ENCODE measurements around the gene ABR. TPM values are rescaled to one million over a fixed set of nuclear protein-coding genes. Genes with fewer than 3 reads are reported as not detected.
A peak's percentile ranks its signal among the peaks of the same experiment; 100 is the strongest.

ABR gene
- total and polyA plus RNA-seq, 2 of the 13 experiments (the other 11 are each of a cell fraction or from before 2014, with no cell fraction given): 12.4 to 40.4 TPM

DNA sequence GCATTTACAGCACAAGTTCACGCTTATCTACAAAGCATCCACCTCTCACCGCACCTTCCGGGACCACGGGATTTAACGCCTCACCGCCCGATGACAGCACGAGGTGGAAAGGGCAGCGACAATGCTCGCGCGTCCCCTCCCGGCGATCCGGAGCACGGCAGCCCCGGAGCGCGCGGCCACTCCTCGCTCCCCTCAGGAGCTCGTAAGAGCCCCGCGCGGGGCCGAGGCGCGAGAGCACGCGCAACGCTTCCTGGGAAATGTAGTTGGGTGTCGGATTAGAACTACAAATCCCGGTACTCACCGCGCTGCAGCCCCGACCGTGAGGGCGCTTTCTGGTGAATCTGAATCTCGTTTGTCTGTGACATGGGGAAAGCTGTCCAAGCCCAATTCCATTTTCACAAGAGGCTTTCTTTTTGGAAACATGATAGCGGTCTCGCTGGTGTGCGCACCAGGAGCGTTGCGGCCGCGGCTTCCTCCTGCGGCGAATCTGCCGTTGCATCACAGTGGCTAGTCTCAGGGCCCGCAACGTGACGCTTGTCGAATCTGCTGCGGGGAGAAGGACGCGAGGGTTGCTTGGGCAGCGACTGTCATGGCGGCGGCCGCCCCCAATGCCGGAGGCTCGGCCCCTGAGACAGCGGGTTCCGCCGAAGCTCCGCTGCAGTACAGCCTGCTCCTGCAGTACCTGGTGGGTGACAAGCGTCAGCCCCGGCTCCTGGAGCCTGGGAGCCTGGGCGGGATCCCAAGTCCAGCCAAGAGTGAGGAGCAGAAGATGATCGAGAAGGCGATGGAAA lies 183.0 kb downstream of the ABR start, which contains the start of gene TIMM22 (continued):
- no peak; the same call in 1 of the 2 replicates for TF ChIP-seq ZNF136 (CRISPR knock-in tag; IDR thresholded peaks at IDR 0.05; ENCODE audit: low read depth)
- peak; percentile 68; the same call in 1 of the 2 replicates for TF ChIP-seq ZNF564 (CRISPR knock-in tag; IDR thresholded peaks at IDR 0.05)
- TF ChIP-seq, protein P1, sequence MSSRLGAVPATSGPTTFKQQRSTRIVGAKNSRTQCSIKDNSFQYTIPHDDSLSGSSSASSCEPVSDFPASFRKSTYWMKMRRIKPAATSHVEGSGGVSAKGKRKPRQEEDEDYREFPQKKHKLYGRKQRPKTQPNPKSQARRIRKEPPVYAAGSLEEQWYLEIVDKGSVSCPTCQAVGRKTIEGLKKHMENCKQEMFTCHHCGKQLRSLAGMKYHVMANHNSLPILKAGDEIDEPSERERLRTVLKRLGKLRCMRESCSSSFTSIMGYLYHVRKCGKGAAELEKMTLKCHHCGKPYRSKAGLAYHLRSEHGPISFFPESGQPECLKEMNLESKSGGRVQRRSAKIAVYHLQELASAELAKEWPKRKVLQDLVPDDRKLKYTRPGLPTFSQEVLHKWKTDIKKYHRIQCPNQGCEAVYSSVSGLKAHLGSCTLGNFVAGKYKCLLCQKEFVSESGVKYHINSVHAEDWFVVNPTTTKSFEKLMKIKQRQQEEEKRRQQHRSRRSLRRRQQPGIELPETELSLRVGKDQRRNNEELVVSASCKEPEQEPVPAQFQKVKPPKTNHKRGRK (CRISPR knock-in tag; IDR thresholded peaks at IDR 0.05): no peak
- peak; percentile 63 for TF ChIP-seq ELF3 (CRISPR knock-in tag; IDR thresholded peaks at IDR 0.05)
- TF ChIP-seq MYNN (CRISPR knock-in tag; IDR thresholded peaks at IDR 0.05; ENCODE audit: low read depth): no peak
- TF ChIP-seq MBNL3 (CRISPR knock-in tag; conservative IDR thresholded peaks at IDR 0.05): no peak
- TF ChIP-seq MAFF (IDR thresholded peaks at IDR 0.05; ENCODE audit: low read depth, low read length): no peak
- no peak for TF ChIP-seq SOX6 (IDR thresholded peaks at IDR 0.05)
- peak; percentile 82 for TF ChIP-seq SOX6 (CRISPR knock-in tag; IDR thresholded peaks at IDR 0.05)
- TF ChIP-seq IKZF1 (IDR thresholded peaks at IDR 0.05): no peak
- no peak; the same call in none of the 2 replicates for TF ChIP-seq ZZZ3 (CRISPR knock-in tag; IDR thresholded peaks at IDR 0.05; ENCODE audit: borderline replicate concordance)
- TF ChIP-seq RBFOX2 (IDR thresholded peaks at IDR 0.05; ENCODE audit: low read depth, low read length): peak; percentile 91
- TF ChIP-seq, protein P2, sequence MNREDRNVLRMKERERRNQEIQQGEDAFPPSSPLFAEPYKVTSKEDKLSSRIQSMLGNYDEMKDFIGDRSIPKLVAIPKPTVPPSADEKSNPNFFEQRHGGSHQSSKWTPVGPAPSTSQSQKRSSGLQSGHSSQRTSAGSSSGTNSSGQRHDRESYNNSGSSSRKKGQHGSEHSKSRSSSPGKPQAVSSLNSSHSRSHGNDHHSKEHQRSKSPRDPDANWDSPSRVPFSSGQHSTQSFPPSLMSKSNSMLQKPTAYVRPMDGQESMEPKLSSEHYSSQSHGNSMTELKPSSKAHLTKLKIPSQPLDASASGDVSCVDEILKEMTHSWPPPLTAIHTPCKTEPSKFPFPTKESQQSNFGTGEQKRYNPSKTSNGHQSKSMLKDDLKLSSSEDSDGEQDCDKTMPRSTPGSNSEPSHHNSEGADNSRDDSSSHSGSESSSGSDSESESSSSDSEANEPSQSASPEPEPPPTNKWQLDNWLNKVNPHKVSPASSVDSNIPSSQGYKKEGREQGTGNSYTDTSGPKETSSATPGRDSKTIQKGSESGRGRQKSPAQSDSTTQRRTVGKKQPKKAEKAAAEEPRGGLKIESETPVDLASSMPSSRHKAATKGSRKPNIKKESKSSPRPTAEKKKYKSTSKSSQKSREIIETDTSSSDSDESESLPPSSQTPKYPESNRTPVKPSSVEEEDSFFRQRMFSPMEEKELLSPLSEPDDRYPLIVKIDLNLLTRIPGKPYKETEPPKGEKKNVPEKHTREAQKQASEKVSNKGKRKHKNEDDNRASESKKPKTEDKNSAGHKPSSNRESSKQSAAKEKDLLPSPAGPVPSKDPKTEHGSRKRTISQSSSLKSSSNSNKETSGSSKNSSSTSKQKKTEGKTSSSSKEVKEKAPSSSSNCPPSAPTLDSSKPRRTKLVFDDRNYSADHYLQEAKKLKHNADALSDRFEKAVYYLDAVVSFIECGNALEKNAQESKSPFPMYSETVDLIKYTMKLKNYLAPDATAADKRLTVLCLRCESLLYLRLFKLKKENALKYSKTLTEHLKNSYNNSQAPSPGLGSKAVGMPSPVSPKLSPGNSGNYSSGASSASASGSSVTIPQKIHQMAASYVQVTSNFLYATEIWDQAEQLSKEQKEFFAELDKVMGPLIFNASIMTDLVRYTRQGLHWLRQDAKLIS (CRISPR knock-in tag; IDR thresholded peaks at IDR 0.05): peak; percentile 34; the same call in 1 of the 2 replicates
- TF ChIP-seq MAFK (conservative IDR thresholded peaks at IDR 0.05 in 1 of 2, IDR thresholded peaks at IDR 0.05 in 1 of 2; ENCODE audit: low read length in 2 of 2): no peak
- TF ChIP-seq ZNF121 (CRISPR knock-in tag; IDR thresholded peaks at IDR 0.05): peak; percentile 40; the same call in 1 of the 2 replicates
- TF ChIP-seq, protein P3, sequence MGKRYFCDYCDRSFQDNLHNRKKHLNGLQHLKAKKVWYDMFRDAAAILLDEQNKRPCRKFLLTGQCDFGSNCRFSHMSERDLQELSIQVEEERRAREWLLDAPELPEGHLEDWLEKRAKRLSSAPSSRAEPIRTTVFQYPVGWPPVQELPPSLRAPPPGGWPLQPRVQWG (CRISPR knock-in tag; IDR thresholded peaks at IDR 0.05; ENCODE audit: borderline replicate concordance, low read depth): no peak
- TF ChIP-seq, protein P4, sequence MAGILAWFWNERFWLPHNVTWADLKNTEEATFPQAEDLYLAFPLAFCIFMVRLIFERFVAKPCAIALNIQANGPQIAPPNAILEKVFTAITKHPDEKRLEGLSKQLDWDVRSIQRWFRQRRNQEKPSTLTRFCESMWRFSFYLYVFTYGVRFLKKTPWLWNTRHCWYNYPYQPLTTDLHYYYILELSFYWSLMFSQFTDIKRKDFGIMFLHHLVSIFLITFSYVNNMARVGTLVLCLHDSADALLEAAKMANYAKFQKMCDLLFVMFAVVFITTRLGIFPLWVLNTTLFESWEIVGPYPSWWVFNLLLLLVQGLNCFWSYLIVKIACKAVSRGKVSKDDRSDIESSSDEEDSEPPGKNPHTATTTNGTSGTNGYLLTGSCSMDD (CRISPR knock-in tag; IDR thresholded peaks at IDR 0.05): no peak
- TF ChIP-seq KDM4B (CRISPR knock-in tag; IDR thresholded peaks at IDR 0.05): peak; percentile 70; the same call in 1 of the 2 replicates
- TF ChIP-seq, protein P5, sequence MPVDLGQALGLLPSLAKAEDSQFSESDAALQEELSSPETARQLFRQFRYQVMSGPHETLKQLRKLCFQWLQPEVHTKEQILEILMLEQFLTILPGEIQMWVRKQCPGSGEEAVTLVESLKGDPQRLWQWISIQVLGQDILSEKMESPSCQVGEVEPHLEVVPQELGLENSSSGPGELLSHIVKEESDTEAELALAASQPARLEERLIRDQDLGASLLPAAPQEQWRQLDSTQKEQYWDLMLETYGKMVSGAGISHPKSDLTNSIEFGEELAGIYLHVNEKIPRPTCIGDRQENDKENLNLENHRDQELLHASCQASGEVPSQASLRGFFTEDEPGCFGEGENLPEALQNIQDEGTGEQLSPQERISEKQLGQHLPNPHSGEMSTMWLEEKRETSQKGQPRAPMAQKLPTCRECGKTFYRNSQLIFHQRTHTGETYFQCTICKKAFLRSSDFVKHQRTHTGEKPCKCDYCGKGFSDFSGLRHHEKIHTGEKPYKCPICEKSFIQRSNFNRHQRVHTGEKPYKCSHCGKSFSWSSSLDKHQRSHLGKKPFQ (CRISPR knock-in tag; IDR thresholded peaks at IDR 0.05; ENCODE audit: insufficient replicate concordance): peak; percentile 82
- peak; percentile 91 for TF ChIP-seq ZNF232 (CRISPR knock-in tag; IDR thresholded peaks at IDR 0.05; ENCODE audit: borderline replicate concordance)
- no peak; the same call in 1 of the 2 replicates for TF ChIP-seq NFKBIZ (CRISPR knock-in tag; IDR thresholded peaks at IDR 0.05)
- TF ChIP-seq BORCS8-MEF2B (CRISPR knock-in tag; IDR thresholded peaks at IDR 0.05): peak; percentile 57
